Measurements from ENCODE around the gene ZNF273.

ZNF273 gene

GRCh38 chr7:64951250-64951848 lies 48.3 kb downstream of the ZNF273 start:
- peak; percentile 61 for DNase-seq (ENCODE audit: low read depth)
- no peak overlapping the region for H3K4me3 ChIP-seq (ENCODE audit: control insufficient read depth, low read depth, low read length)
- TF ChIP-seq CTCF (conservative IDR thresholded peaks at IDR 0.05; ENCODE audit: control insufficient read depth, insufficient read depth, low read depth, low read length) = peak; percentile 81

- no peak for TF ChIP-seq CTCF (conservative IDR thresholded peaks at IDR 0.05; ENCODE audit: control insufficient read depth, insufficient read depth, low read depth, low read length)
- DNase-seq (ENCODE audit: low read depth) = no peak
- no peak overlapping the region for H3K4me3 ChIP-seq (ENCODE audit: control insufficient read depth, low read depth, low read length)
Measured at GRCh38 chr7:64959072-64959747, 56.1 kb downstream of the ZNF273 start.

- no peak for TF ChIP-seq CTCF (conservative IDR thresholded peaks at IDR 0.05; ENCODE audit: control insufficient read depth, insufficient read depth, low read depth, low read length)
- no peak overlapping the region for H3K4me3 ChIP-seq (ENCODE audit: control insufficient read depth, low read depth, low read length)
- no peak for DNase-seq (ENCODE audit: low read depth)
Measured at GRCh38 chr7:64965594-64965993, 62.5 kb downstream of the ZNF273 start.

DNA sequence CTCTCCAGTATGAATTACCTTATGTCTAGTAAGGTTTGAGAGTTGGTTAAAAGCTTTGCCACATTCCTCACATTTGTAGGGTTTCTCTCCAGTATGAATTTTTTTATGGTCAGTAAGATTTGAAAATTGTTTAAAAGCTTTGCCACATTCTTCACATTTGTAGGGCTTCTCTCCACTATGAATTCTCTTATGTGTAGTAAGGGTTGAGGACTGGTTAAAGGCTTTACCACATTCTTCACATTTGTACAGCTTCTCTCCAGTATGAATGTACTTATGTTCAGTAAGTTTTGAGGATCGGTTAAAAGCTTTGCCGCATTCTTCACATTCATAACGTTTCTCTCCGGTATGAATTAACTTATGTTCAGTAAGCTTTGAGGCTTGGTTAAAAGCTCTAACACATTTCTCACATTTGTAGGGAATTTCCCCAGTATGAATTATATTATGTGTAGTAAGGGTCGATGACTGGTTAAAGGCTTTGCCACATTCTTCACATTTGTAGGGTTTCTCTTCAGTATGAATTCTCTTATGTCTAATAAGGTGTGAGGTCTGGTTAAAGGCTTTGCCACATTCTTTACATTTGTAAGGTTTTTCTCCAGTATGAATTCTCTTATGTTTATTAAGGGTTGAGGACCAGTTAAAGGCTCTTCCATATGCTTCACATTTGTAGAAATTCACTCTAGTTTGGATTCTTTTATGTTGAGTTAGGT lies 75.6 kb downstream of the ZNF273 start:
- no peak for DNase-seq (ENCODE audit: low read depth)
- no peak overlapping the region for H3K4me3 ChIP-seq (ENCODE audit: control insufficient read depth, low read depth, low read length)
- no peak for TF ChIP-seq CTCF (conservative IDR thresholded peaks at IDR 0.05; ENCODE audit: control insufficient read depth, insufficient read depth, low read depth, low read length)
